ENCODE results near the gene POLR3H. TPM values are rescaled to one million over a fixed set of nuclear protein-coding genes. Genes with fewer than 3 reads are reported as not detected.

POLR3H gene
- total RNA-seq, 1 donor from 2014 or later, result 39.0 TPM

DNA sequence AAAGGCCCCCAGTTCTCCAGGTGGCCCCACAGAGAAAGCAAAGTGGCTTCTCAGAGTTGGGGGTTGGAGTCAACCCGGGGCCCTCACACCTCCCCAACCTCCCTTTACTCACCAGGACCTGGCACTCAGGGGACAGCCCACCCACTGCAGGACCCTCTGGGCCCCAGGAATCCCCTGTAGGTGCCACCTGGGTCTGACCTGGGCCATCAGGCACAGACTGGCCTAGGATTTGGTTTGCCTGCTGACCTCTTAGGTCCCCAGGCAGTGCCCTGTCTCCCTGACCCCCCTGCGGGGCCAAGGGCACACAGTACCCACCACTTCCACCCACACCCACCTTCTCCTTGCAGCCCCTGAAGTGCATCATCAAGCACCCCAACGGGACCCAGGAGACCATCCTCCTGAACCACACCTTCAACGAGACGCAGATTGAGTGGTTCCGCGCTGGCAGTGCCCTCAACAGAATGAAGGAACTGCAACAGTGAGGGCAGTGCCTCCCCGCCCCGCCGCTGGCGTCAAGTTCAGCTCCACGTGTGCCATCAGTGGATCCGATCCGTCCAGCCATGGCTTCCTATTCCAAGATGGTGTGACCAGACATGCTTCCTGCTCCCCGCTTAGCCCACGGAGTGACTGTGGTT, 16.0 kb downstream of the POLR3H start:
- peaks cover 33% of the 10 kb centered on the region for H3K4me1 ChIP-seq
- intact Hi-C loops (cut with DNase I), result no loop called here
- DNase-seq, result no peak
- no peak overlapping the region for H3K4me3 ChIP-seq
- ATAC-seq, result no peak
- TF ChIP-seq, protein P1, sequence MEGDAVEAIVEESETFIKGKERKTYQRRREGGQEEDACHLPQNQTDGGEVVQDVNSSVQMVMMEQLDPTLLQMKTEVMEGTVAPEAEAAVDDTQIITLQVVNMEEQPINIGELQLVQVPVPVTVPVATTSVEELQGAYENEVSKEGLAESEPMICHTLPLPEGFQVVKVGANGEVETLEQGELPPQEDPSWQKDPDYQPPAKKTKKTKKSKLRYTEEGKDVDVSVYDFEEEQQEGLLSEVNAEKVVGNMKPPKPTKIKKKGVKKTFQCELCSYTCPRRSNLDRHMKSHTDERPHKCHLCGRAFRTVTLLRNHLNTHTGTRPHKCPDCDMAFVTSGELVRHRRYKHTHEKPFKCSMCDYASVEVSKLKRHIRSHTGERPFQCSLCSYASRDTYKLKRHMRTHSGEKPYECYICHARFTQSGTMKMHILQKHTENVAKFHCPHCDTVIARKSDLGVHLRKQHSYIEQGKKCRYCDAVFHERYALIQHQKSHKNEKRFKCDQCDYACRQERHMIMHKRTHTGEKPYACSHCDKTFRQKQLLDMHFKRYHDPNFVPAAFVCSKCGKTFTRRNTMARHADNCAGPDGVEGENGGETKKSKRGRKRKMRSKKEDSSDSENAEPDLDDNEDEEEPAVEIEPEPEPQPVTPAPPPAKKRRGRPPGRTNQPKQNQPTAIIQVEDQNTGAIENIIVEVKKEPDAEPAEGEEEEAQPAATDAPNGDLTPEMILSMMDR (IDR thresholded peaks at IDR 0.05), result no peak
- H3K9me3 ChIP-seq, result no peaks in the 10 kb centered on the region
- H3K27me3 ChIP-seq (ENCODE audit: low read depth), result no peaks in the 10 kb centered on the region
- no peak overlapping the region for H3K27ac ChIP-seq
- peaks cover 95% of the 10 kb centered on the region for H3K36me3 ChIP-seq

DNA sequence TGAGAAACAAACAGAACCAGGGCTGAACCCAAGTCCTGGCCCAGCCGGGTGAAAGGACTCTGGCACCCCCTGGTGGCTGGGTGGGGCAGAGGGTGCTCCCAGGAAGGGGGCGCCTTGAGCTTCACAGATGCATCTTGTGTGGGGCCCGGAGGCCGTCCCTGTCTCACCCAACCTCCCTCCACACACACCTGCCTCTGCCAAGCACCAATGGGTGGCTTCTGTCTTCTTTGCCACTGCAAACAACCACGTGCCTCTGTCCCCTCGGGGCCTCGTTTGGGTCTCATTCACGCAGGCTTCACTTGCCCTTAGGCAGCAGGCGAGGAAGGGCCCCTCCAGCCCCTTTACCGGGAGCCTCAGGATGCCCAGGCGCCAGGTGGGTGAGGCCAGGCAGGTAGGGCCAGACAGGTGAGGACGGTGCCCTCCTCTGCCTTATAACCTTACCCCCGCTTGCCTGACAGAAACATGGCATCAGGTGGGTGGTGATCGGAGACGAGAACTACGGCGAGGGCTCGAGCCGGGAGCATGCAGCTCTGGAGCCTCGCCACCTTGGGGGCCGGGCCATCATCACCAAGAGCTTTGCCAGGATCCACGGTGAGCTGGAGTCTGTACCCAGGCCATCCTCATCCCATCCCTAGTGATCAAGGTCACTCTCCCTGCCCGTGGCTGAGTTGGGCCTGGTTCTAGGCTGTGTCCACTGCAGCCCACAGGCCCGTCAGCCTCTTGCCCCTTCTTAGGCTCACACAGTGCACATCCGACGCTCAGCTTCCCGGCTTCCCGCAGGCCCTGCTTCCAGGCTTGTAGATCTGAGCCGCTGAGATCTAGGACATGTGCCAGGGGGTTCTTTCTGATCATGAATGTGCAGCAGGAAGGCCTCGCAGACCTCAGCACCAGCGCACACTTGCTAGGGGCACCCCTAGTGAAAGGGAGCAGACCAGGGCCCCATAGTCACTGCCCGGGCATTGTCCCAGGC, 17.2 kb downstream of the POLR3H start:
- TF ChIP-seq, protein P1 (IDR thresholded peaks at IDR 0.05), result peak; percentile 81
- Histone ChIP-seq H3K4me1 (peaks cover 37% of the 10 kb centered on the region), H3K36me3 (peaks cover 96% of the 10 kb centered on the region), H3K27ac (peak overlapping the region; percentile 28), H3K4me3 (no peak overlapping the region), H3K9me3 (no peaks in the 10 kb centered on the region), H3K27me3 (ENCODE audit: low read depth) (no peaks in the 10 kb centered on the region)
- intact Hi-C loops (cut with DNase I), result no loop called here
- DNase-seq (peak; percentile 67), ATAC-seq (peak; percentile 31 to 40)

DNA sequence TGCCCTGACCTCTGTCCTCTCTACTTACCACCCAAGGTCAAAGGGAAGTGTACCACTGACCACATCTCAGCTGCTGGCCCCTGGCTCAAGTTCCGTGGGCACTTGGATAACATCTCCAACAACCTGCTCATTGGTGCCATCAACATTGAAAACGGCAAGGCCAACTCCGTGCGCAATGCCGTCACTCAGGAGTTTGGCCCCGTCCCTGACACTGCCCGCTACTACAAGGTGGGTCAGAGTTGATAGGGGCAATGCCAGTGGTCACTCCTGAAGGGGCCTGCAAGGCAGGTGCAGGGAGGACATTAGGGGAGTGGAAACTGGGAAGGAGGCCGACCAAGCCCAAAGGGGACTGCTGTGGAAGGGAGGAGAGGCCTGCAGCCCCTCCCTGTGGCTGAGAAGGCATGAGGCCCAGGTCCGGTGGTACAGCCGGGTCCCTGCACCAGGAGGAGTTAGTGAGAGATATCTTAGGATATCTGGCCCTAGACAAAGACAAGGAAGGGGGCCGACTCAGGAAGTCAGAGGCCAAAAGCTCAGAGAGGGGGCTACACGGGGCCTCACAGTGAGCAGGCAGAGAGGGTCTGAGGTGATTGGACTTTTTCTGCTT, 17.9 kb downstream of the POLR3H start:
- Histone ChIP-seq H3K4me1 (peaks cover 37% of the 10 kb centered on the region), H3K27ac (peak overlapping the region; percentile 86), H3K4me3 (no peak overlapping the region), H3K36me3 (peaks cover 89% of the 10 kb centered on the region), H3K27me3 (ENCODE audit: low read depth) (no peaks in the 10 kb centered on the region), H3K9me3 (no peaks in the 10 kb centered on the region)
- TF ChIP-seq, protein P1 (IDR thresholded peaks at IDR 0.05), result no peak
- ATAC-seq, result no peak
- no peak for DNase-seq
- intact Hi-C loops (cut with DNase I), result no loop called here

DNA sequence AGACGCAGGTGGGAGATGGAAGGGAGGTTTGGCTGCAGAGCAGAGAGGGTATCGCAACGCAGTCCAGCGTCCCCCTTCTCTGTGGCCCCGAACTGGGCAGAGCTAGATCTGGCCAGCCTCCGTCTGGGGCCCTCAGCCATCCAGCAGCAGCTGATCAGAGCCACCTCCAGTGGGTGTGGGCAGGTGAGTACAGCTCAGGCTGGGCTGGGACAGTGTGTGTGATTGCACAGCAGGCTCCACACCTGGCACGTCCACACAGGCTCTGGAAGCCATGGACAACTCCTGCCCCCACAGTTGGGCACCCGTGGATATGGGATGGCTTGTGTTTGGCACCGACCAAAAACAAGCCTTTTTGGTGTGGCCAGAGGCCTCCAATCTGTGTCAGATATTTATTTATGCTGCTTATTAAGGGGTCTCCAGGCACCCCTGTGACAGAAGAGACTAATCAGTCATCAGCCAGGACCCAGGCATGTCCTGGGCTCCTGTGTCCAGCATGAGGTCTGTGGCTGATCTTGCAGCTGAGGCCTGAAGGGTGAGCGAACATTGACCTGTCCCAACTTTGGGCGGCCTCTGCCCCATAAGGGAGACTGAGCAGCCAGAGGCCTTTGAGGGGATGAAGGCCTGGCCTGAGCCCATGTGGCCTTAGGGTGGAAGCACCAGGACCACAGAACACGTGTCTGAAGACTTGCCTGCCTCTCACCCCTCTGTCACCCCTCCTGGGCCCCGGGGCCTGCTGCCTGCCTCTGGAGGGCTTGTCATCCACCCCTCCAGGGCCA, 18.6 kb downstream of the POLR3H start:
- no peak for ATAC-seq
- Histone ChIP-seq H3K4me1 (peaks cover 37% of the 10 kb centered on the region), H3K4me3 (no peak overlapping the region), H3K36me3 (peaks cover 82% of the 10 kb centered on the region), H3K27me3 (ENCODE audit: low read depth) (no peaks in the 10 kb centered on the region), H3K27ac (peak overlapping the region; percentile 86), H3K9me3 (no peaks in the 10 kb centered on the region)
- DNase-seq, result no peak
- intact Hi-C loops (cut with DNase I), result no loop called here
- TF ChIP-seq, protein P1 (IDR thresholded peaks at IDR 0.05), result no peak
